NCI-H128 (cell line): ENCODE data around the gene ITPRIPL2.
A peak's percentile ranks its signal among the peaks of the same experiment; 100 is the strongest.

Experiments used
- DNase-seq: peaks from one replicate; lab custom pipeline; 2025; ENCODE audit not compliant: unreplicated experiment; lab: John Stamatoyannopoulos, UW

Gene ITPRIPL2

DNA sequence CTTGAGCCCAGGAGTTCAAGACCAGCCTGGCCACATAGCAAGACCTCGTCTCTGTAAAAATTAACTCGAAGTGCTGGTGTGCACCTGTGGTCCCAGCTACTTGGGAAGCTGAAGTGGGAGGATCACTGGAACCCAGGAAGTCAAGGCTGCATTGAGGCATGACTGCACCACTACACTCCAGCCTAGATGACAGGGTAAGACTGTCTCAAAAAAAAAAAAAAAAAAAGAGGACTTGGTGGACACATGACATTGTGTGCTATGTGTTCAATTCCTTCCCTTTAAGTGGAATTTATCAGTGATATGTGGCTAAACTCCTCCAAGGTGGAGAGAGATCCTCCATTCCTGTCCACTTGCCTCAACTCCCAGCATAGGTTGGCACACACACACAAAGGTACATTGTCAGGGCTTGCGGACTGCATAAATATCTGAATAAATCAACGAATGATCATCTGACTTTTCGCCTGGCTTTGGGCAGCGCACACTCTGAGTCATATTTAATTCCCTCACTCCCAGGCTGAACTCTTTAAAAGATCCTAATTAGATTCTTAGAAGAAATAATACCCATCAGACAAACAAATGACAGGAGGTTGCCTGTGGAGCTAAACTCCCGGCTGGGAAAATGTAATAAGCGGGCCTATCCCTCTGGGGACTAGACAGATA lies 29.3 kb downstream of the ITPRIPL2 start:
- no peak for DNase-seq

- no peak for DNase-seq
These were observed 29.8 kb downstream of the ITPRIPL2 start for GRCh38 chr16:19143599-19143956.

DNA sequence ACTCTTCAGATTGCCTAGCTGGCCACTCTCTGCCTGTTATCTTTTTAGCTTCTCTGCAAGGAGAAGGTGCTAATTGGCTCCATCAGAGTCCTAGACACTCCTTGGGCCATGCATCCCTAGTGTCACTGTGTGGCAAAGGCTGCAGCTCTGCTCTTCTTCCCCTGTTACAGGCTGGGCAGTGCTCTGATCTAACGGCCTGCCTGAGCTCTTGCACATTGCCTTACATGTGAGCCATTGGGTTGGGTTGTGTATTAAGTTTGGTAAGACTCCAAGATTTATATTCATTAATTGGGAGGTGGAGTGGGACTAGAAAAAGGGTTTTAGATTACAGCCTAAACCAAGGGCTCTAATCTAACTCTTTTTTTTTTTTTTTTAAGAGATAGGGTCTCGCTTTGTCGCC lies 31.2 kb downstream of the ITPRIPL2 start:
- no peak for DNase-seq

- DNase-seq: no peak
These were observed 33.4 kb downstream of the ITPRIPL2 start for GRCh38 chr16:19147126-19147525.

DNA sequence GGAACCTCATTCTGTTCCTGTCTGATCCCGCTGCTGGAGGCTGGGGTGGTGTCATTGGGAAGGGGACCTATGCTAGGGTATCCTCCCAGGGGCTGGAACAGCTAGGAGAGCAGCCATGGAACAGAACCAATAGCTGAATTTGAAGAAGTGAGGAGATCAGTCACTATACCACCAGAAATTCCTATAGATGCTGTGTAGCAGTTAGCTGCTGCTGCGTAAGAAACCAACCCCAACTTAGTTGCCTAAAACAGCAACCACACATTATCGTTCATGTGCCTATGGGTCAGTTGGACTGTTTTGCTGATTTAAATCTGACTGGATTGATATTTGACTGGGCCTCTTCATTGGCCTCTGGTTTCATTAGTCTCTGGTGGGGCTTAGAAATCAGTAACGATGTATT lies 33.9 kb downstream of the ITPRIPL2 start:
- DNase-seq: no peak

DNA sequence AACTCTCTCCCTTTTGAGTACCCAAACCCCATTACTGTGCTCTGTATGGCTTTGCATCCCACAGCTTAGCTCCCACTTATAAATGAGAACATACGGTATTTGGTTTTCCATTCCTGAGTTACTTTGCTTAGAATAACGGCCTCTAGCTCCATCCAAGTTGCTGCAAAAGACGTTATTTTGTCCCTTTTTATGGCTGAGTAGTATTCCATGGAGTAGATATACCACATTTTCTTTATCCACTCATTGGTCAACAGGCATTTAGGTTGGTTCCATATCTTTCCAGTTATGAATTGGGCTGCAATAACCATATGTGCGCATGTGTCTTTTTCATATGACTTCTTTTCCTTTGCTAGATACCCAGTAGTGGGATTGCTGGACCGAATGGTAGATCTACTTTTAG lies 34.4 kb downstream of the ITPRIPL2 start:
- no peak for DNase-seq

DNA sequence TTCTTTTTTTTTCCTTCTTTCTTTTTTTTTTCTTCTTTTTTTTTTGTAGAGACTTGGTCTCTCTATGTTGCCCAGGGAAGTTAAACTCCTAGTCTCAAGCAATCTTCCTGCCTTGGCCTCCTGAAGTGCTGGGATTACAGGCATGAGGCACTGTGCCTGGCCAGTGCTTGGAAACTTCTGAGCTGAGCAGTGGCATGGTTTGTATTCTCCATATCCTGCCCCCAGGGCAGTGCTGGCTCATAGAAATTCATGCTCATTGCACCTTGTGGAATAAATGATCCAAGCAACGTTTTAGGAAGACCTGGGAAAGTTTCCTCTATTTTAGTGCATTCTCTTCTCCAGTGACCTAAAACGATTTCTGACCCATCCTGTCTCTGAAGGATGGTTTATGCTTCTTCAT lies 37.5 kb downstream of the ITPRIPL2 start:
- no peak for DNase-seq

DNA sequence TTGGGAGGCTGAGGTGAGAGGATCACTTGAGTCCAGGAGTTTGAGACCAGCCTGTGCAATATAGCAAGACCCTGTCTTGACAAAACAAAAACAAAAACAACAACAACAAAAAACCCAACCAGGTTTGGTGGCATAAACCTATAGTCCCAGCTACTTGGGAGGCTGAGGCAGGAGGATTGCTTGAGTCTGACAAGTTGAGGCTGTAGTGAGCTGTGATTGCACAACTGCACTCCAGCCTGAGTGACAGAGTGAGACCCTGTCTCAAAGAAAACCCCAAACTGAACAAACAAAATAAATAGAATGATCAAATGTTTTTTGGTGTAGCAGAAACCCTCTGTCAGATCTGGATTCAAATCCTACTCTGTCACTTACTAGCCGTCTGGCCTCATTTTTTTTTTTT lies 38.3 kb downstream of the ITPRIPL2 start:
- no peak for DNase-seq

- DNase-seq: no peak
These were observed 40.1 kb downstream of the ITPRIPL2 start for GRCh38 chr16:19153876-19154275.

DNA sequence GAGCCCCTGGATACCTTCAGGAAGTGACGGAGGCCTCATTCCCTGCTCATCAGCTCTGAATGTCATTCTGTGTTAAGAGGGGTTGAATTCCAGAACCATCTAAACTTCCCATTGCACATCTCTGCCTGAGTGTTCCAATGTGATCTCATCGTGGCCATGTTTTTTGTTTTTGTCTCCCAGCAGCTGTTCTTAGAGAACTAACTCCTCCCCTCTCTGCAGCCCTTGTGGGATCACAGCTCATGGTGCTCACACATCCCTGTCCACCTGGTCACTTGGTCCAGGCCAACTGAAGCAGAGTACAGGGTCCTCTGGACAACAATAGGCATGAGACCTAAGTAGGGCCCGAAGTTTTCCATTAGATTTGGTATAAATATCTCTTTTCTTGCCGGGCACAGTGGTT lies 48.3 kb downstream of the ITPRIPL2 start:
- DNase-seq: no peak

DNA sequence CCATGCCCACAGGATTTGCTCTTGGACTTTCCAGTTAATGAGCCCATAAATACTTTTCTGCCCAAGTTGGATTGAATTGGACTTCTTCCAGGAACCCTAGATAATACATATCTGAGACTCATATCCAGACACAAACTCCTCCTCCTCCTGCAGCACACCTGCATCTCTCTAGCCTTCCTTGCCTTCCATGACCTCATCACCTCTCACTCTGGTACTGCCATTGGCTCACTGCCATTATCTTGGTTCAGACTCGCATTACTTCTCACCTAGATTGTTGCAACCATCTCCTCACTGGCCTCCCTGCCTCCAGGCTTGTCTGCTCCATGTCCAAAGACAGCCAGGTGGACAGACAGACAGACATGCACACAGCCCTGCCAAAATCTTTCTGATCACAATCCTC lies 49.5 kb downstream of the ITPRIPL2 start:
- DNase-seq: no peak

- no peak for DNase-seq
These were observed 50.5 kb downstream of the ITPRIPL2 start for GRCh38 chr16:19164285-19164684.

GRCh38 chr16:19165101-19165500 lies 51.3 kb downstream of the ITPRIPL2 start:
- DNase-seq: no peak

DNA sequence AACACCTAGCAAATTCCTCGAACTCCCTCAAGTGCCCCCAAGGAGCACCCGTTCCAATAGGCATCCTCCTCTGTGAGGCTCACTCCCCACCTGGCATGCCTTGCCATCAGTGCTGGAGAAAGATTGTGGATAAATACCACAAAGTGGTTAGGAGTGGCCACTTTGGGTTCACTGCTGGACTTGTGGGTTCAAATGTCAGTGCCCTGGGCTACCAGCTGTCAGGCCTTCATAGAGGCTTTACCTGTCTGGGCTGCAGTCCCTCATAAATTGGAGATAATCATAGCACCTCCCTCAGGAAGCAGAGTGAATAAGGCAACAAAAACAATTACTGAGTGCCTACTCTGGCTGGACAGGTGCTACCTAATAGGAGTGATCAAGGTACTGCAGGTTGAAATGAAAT lies 52.7 kb downstream of the ITPRIPL2 start:
- no peak for DNase-seq

GRCh38 chr16:19167710-19168370 lies 54.1 kb downstream of the ITPRIPL2 start, which contains the start of gene SYT17:
TSS of gene SYT17 (plus strand) at chr16:19168240. CDS start at chr16:19168647, 407 bp downstream.
- peak; percentile 31 for DNase-seq

DNA sequence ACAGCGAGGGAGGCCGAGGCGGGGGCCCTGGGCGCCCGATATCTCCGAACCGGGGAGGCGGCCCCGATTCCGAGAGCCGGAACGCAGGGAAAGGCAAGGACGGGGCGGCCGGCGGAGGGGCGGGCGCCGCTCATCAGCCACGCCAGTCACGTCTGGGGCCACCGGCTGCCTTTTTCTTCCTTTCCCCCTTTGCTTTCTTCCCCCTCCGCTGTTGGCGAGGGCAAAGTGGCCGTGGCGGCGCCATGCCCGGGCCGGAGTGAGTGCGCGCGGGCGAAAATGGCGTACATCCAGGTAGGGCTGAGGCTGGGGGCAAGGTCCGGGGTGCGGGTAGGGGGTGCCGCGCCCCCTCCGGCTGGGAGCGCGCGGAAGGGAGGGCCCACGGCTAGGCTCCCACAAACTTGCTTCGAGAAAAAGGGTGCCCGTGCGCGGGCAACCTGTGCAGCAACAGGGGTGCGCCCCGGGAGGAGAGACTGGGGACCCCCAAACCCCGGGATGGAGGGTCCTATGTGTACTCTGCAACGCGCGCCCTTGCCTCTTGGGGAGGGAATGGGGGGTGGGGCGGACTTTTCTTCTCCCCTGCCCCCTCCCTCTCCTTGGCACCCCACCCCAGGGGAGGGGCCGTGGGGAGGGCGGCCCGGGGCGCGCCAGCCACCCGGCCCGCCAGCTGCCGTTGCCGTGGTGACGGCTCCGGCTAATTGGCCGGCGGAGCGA lies 54.8 kb downstream of the ITPRIPL2 start:
- DNase-seq: no peak

- no peak for DNase-seq
These were observed 55.4 kb downstream of the ITPRIPL2 start for GRCh38 chr16:19169082-19169639.

GRCh38 chr16:19170043-19170655 lies 56.4 kb downstream of the ITPRIPL2 start:
- no peak for DNase-seq
